Stomach (tissue), 9 donors: Measurements from ENCODE around the gene SCN10A. TPM values are rescaled to one million over a fixed set of nuclear protein-coding genes. Genes with fewer than 3 reads are reported as not detected.

Source experiments
- DNase-seq, 2 donors: peaks; one replicate each; pipeline versions ENCODE4 v3.0.0 to v3.0.0-alpha.2; 2013 to 2019
- H3K27ac ChIP-seq, 5 donors: fragments of 200-600 bp in 4 of 5; sonication (generic) in 4 of 5; one replicate each; pipeline ENCODE4 v1.5.1; 2013 to 2019; ENCODE audit warnings: mild to moderate bottlenecking in 1 of 5, moderate library complexity in 1 of 5
- H3K27me3 ChIP-seq, 3 donors: fragments of 200-600 bp; sonication (generic); one replicate each; pipeline ENCODE4 v1.5.1; 2017 to 2019; ENCODE audit warnings: mixed run types in 1 of 3
- H3K36me3 ChIP-seq, 4 donors: fragments of 200-600 bp; sonication (generic); 1 replicate in 3 of 4; 2 replicates in 1 of 4; pipeline ENCODE4 v1.5.1; 2016 to 2019
- H3K4me1 ChIP-seq, 4 donors: fragments of 200-600 bp; sonication (generic); one replicate each; pipeline ENCODE4 v1.5.1; 2016 to 2019
- H3K4me3 ChIP-seq, 4 donors: fragments of 200-600 bp; sonication (generic) in 3 of 4; one replicate each; pipeline ENCODE4 v1.5.1; 2016 to 2019; ENCODE audit warnings: mild to moderate bottlenecking in 1 of 4
- H3K9me3 ChIP-seq, 4 donors: fragments of 200-600 bp; sonication (generic); one replicate each; pipeline ENCODE4 v1.5.1; 2016 to 2019
- CTCF ChIP-seq, 7 experiments: fragments of 450-650 bp in 4 of 7; fragments of 200-600 bp in 3 of 7; sonication (generic) in 3 of 7; IDR thresholded peaks; one replicate each; pipeline ENCODE4 v1.5.1; 2016 to 2019; ENCODE audit warnings: antibody characterized with exemption in 7 of 7, control low read depth in 2 of 7, mild to moderate bottlenecking in 1 of 7
- EP300 ChIP-seq: sonication (generic); formaldehyde crosslinking; IDR thresholded peaks from one replicate; pipeline ENCODE4 v1.6.1; 2017; ENCODE audit warnings: antibody characterized with exemption
- POLR2A ChIP-seq, 4 donors: fragments of 450-650 bp; IDR thresholded peaks; one replicate each; pipeline ENCODE4 v1.6.1; 2016; ENCODE audit warnings: antibody characterized with exemption in 4 of 4, control low read depth in 2 of 4, mild to moderate bottlenecking in 1 of 4, moderate library complexity in 1 of 4
- POLR2AphosphoS5 ChIP-seq, 3 donors: sonication (generic); formaldehyde crosslinking; IDR thresholded peaks; one replicate each; pipeline ENCODE4 v1.6.1; 2016; ENCODE audit warnings: antibody characterized with exemption in 3 of 3
- WGBS, 5 donors: extraction: QIAGEN DNeasy Blood & Tissue Kit in 3 of 5; methylation state at CpG; one replicate each; pipeline versions ENCODE4 v1.1.5 to v1.1.7; 2013 to 2018; 5-methylcytosine and 5-hydroxymethylcytosine counted together
- intact Hi-C: fragments of 100-400 bp; cut with DNase I; formaldehyde crosslinking; loops from one replicate; pipeline ENCODE4 v1.15.1; 2023; ENCODE audit warnings: low total_unique reads
- polyA plus RNA-seq, 3 donors: library from polyadenylated mRNA; stranded (reverse); fragments of 200-250 nt; gene quantifications; one replicate each; pipeline ENCODE4 v1.2.3, GENCODE V29; 2013
- total RNA-seq, 5 donors: library from RNA; depleted of rRNA; stranded (reverse); fragments of >200 nt; gene quantifications; one replicate each; pipeline versions ENCODE4 v1.1.0 to v1.2.3, GENCODE V29; 2014 to 2016
- donor health status: healthy with polysubstance abuse.
- donor health status: Bipolar disorder and iron deficiency.
- donor health status: healthy.

SCN10A gene
- total and polyA plus RNA-seq, 8 donors = not detected

DNA sequence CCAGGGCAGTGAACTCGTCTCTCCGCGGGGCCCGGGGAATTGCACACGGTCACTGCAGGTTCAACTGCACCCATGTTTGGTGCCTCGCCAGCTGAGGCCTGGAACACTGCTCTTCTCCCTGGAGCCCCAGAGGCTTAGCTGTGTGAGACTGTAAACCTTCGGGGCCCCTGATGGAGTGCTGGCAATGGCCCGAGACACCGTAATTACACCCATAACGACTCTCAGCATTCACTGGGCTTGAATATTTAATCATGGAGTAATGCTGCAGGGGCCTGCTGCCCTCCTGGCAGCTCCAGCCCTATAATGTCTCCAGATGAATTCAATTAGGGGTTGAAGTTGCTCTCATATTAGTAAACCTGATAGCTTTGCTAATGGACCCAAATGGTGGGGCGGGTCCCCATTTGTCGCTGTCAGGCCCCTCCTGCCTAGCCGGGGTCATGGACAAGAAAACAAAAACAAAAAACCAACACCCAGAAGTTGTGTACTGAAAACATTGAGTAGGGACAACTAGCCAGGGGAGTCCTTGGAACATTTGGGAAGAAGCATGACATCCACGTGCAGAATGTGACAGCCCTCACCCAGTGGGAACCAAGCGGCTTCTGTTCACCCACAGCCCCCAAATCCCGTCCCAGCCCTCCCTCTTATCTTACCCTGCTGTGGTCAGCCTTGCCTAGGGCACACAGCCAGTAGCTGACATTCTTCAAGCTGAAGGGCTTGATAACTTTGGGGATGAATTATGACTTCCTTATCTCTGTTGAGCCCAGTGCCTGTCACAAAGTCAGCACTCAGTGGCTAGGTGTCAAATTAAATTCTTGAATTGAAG, 92.2 kb downstream of the SCN10A start:
- no peaks in the 10 kb centered on the region for H3K9me3 ChIP-seq
- no peak for TF ChIP-seq POLR2AphosphoS5 (IDR thresholded peaks at IDR 0.05)
- no peak for TF ChIP-seq EP300
- no peak for TF ChIP-seq POLR2A (IDR thresholded peaks at IDR 0.05)
- TF ChIP-seq CTCF (IDR thresholded peaks at IDR 0.05) = no peak
- peak in 1 of 2 donors; percentile 7 for DNase-seq
- intact Hi-C loops = no loop called here
- no peak overlapping the region for H3K4me3 ChIP-seq
- H3K27ac ChIP-seq = no peak overlapping the region
- H3K27me3 ChIP-seq = peaks cover 0 to 28% (median 10%) of the 10 kb centered on the region in 3 donors
- 46 to 64% (median 60%) methylated on average over 12 to 16 of the region's 16 CpGs for WGBS, 5 donors
- H3K36me3 ChIP-seq = no peaks in the 10 kb centered on the region
- no peaks in the 10 kb centered on the region for H3K4me1 ChIP-seq

- H3K27ac ChIP-seq = no peak overlapping the region
- no peaks in the 10 kb centered on the region for H3K4me1 ChIP-seq
- TF ChIP-seq EP300 (no peak), POLR2A (IDR thresholded peaks at IDR 0.05) (no peak), CTCF (IDR thresholded peaks at IDR 0.05) (no peak), POLR2AphosphoS5 (IDR thresholded peaks at IDR 0.05) (no peak)
- peaks cover 0 to 28% (median 10%) of the 10 kb centered on the region in 3 donors for H3K27me3 ChIP-seq
- 69 to 75% (median 73%) methylated on average over 9 to 12 of the region's 12 CpGs for WGBS, 5 donors
- DNase-seq = no peak
- H3K36me3 ChIP-seq = no peaks in the 10 kb centered on the region
- intact Hi-C loops = no loop called here
- no peaks in the 10 kb centered on the region for H3K9me3 ChIP-seq
- H3K4me3 ChIP-seq = no peak overlapping the region
Measured at GRCh38 chr3:38722781-38723568, 93.0 kb downstream of the SCN10A start.

- Histone ChIP-seq H3K36me3 (no peaks in the 10 kb centered on the region), H3K4me3 (no peak overlapping the region), H3K9me3 (no peaks in the 10 kb centered on the region), H3K4me1 (no peaks in the 10 kb centered on the region), H3K27me3 (peaks cover 0 to 21% (median 10%) of the 10 kb centered on the region in 3 donors), H3K27ac (no peak overlapping the region)
- 86 to 91% (median 90%) methylated on average over 5 of the region's 5 CpGs for WGBS, 5 donors
- TF ChIP-seq CTCF (IDR thresholded peaks at IDR 0.05) (no peak), POLR2AphosphoS5 (IDR thresholded peaks at IDR 0.05) (no peak), POLR2A (IDR thresholded peaks at IDR 0.05) (no peak), EP300 (no peak)
- DNase-seq = no peak
- intact Hi-C loops = no loop called here
Measured at GRCh38 chr3:38721207-38721772, 94.7 kb downstream of the SCN10A start.

- Histone ChIP-seq H3K27me3 (peaks cover 0 to 14% (median 10%) of the 10 kb centered on the region in 3 donors), H3K36me3 (no peaks in the 10 kb centered on the region), H3K4me3 (no peak overlapping the region), H3K4me1 (no peaks in the 10 kb centered on the region), H3K27ac (no peak overlapping the region), H3K9me3 (no peaks in the 10 kb centered on the region)
- WGBS, 5 donors = 38 to 48% (median 43%) methylated on average over 4 of the region's 4 CpGs
- no peak for DNase-seq
- intact Hi-C loops = no loop called here
- TF ChIP-seq POLR2AphosphoS5 (IDR thresholded peaks at IDR 0.05) (no peak), POLR2A (IDR thresholded peaks at IDR 0.05) (no peak), EP300 (no peak)
Measured at GRCh38 chr3:38720465-38720864, 95.6 kb downstream of the SCN10A start.
